Heart left ventricle (tissue), 13 donors: Measurements from ENCODE around the gene NKAIN4.

Source experiments
- CTCF ChIP-seq, 12 donors: fragments of 200-600 bp; sonication (generic) in 4 of 12; IDR thresholded peaks; one replicate each; pipeline versions ENCODE4 v1.5.0 to v1.8.0; 2018 to 2022; ENCODE audit warnings: antibody characterized with exemption in 12 of 12, mild to moderate bottlenecking in 5 of 12
- POLR2A ChIP-seq, 2 donors: fragments of 450-650 bp; IDR thresholded peaks; one replicate each; pipeline ENCODE4 v1.6.1; 2017; ENCODE audit warnings: antibody characterized with exemption in 2 of 2, mild to moderate bottlenecking in 2 of 2, moderate library complexity in 2 of 2
- donor health status: ischemic (EF 13 %, LVEDD 7.1; RV severe dilation, severe dysfunction).
- donor health status: DM: no; HTN: yes; CAD: no.
- donor health status: DM: no; HTN: no; CAD: no.
- donor health status: ischemic (EF 25% LVEDD 6.9; RV normal size, moderate dysfunction).
- donor health status: ischemic (EF 25% LVEDD 5.7; RV mildly dilated, moderate dysfunction).
- donor health status: ischemic (EF 35%, LVEDD 5.7; RV mildly dilated, moderate dysfunction).
- donor health status: nonischemic (EF 11% LVEDD 7.7; RV severe dilation, severe dysfunction).
- donor health status: DM: yes; HTN: yes; CAD: no.
- donor health status: PGD.
- donor health status: ischemic (EF 29% LVEDD 5.4; RV normal size, mild dysfunction).
- donor health status: nonischemic (EF 23%, LVEDD 6.1; RV moderate dilation, normal function).

DNA sequence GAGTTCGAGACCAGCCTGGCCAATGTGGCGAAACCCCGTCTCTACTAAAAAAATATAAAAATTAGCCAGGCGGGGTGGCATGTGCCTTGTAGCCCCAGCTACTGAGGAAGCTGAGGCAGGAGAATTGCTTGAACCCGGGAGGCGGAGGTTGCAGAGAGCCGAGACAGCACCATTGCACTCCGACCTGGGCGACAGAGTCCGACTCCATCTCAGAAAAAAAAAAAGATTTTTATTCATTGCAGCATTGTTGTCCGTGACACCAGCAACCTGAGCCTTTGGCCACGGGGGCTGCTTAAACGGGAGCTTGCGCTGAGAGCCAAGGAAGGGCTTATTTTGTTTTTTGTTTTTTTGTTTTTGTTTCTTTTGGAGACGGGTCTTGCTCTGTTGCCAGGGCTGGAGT lies 25.7 kb upstream of the NKAIN4 start:
- TF ChIP-seq CTCF (IDR thresholded peaks at IDR 0.05): no peak
- TF ChIP-seq POLR2A (IDR thresholded peaks at IDR 0.05): no peak
